HepG2 (cell line): ENCODE measurements around the gene CD58. TPM values are rescaled to one million over a fixed set of nuclear protein-coding genes. Genes with fewer than 3 reads are reported as not detected.

ENCODE experiments used
- ATAC-seq: fragments of 200-7000 bp; cut with Tn5 transposase; 3 replicates; pipeline ENCODE4 v1.9.1; 2020; ENCODE audit warnings: mild to moderate bottlenecking, moderate library complexity
- BruUV-seq: library from RNA; stranded (reverse); fragments of 400-500 nt; replicated peaks from 2 replicates; lab custom pipeline; 2021; lab: Mats Ljungman, UMichigan
- CTCF ChIA-PET: fragments of 300-600 bp; formaldehyde crosslinking; extraction: SDS; loops from one replicate; lab custom pipeline; 2021; ENCODE audit warnings: low total read pairs, inconsistent platforms, low intra/inter-chr PET ratio; lab: Yijun Ruan, JAX
- POLR2A ChIA-PET: fragments of 350-600 bp; sonication (Branson Sonifier 250); formaldehyde crosslinking; loops from one replicate; lab custom pipeline; 2020; ENCODE audit warnings: antibody characterized with exemption, inconsistent platforms; lab: Yijun Ruan, JAX
- DNase-seq: peaks from one replicate; pipeline ENCODE4 v3.0.0-alpha.2; 2015; ENCODE audit warnings: low spot score
- FAIRE-seq: peaks from 3 replicates; lab custom pipeline; 2011; peaks lifted over from hg19 to GRCh38; lab: Jason Lieb, UNC
- H2AFZ ChIP-seq: one replicate; pipeline ENCODE4 v1.6.1; 2011; ENCODE audit warnings: low read length, inconsistent platforms
- H3K27ac ChIP-seq: fragments of 300-600 bp; 3 replicates; pipeline ENCODE4 v1.8.0; 2011; ENCODE audit warnings: mixed run types, mild to moderate bottlenecking, mixed read lengths, low read length, inconsistent platforms; ENCODE audit not compliant: insufficient read depth; ENCODE audit errors: extremely low read length
- H3K27me3 ChIP-seq, 2 experiments: fragments of 200-600 bp in 1 of 2; 2 replicates in 1 of 2; 3 replicates in 1 of 2; pipeline versions ENCODE4 v1.6.0 to v1.8.0; 2011; ENCODE audit warnings: low read length in 2 of 2, mild to moderate bottlenecking in 2 of 2, moderate library complexity in 2 of 2, inconsistent platforms in 1 of 2; ENCODE audit not compliant: insufficient read depth in 2 of 2, control insufficient read depth in 1 of 2
- H3K36me3 ChIP-seq, 2 experiments: fragments of 200-600 bp in 1 of 2; replicated peaks in 1 of 2; 2 replicates in 1 of 2; 3 replicates in 1 of 2; pipeline versions ENCODE4 v1.5.1 to v1.8.0; 2011; ENCODE audit warnings: low read length in 2 of 2, inconsistent platforms in 1 of 2; ENCODE audit not compliant: insufficient read depth in 2 of 2, control insufficient read depth in 1 of 2
- H3K4me1 ChIP-seq: 2 replicates; pipeline ENCODE4 v1.5.1; 2012; ENCODE audit warnings: low read length, inconsistent platforms; ENCODE audit not compliant: insufficient read depth
- H3K4me2 ChIP-seq: 2 replicates; pipeline ENCODE4 v1.6.0; 2011; ENCODE audit warnings: low read depth, low read length, inconsistent platforms
- H3K4me3 ChIP-seq, 3 experiments: fragments of 200-600 bp in 1 of 3; sonication (generic), shearing (Covaris generic) in 1 of 3; replicated peaks in 1 of 3; 2 replicates each; pipeline ENCODE4 v1.5.1; 2011 to 2016; ENCODE audit warnings: low read length in 3 of 3, inconsistent platforms in 2 of 3, low read depth in 2 of 3, mild to moderate bottlenecking in 2 of 3, control low read depth in 1 of 3, mixed read lengths in 1 of 3; ENCODE audit not compliant: insufficient read depth in 1 of 3
- H3K79me2 ChIP-seq: one replicate; pipeline ENCODE4 v1.6.1; 2011; ENCODE audit warnings: low read length, inconsistent platforms; ENCODE audit not compliant: insufficient read depth
- H3K9ac ChIP-seq: 2 replicates; pipeline ENCODE4 v1.6.0; 2011; ENCODE audit warnings: mild to moderate bottlenecking, low read depth, low read length, inconsistent platforms; ENCODE audit not compliant: insufficient read depth
- H3K9me3 ChIP-seq: 2 replicates; pipeline ENCODE4 v1.5.1; 2012; ENCODE audit warnings: mild to moderate bottlenecking, low read length
- H4K20me1 ChIP-seq: 2 replicates; pipeline ENCODE4 v1.6.0; 2011; ENCODE audit warnings: inconsistent platforms, mild to moderate bottlenecking, low read length, moderate library complexity; ENCODE audit not compliant: insufficient read depth
- GABPB1 ChIP-seq: IDR thresholded peaks from 2 replicates; pipeline ENCODE4 v1.6.1; 2016; ENCODE audit warnings: mild to moderate bottlenecking, missing genetic modification reagents, moderate library complexity, missing compliant biosample characterization
- NFKB2 ChIP-seq: sonication (generic); formaldehyde crosslinking; IDR thresholded peaks from 2 replicates; pipeline ENCODE4 v1.4.0; 2020; ENCODE audit warnings: missing genetic modification reagents, borderline replicate concordance
- SIN3B ChIP-seq: fragments of 150-350 bp; IDR thresholded peaks from 2 replicates; pipeline ENCODE4 v1.6.1; 2014; ENCODE audit warnings: low read length
- STAT5B ChIP-seq: sonication (generic); formaldehyde crosslinking; IDR thresholded peaks from 2 replicates; pipeline ENCODE4 v1.4.0; 2020; ENCODE audit warnings: missing genetic modification reagents
- ZFYVE20 ChIP-seq: sonication (generic); formaldehyde crosslinking; IDR thresholded peaks from 2 replicates; pipeline ENCODE4 v1.8.0; 2023; ENCODE audit warnings: low read depth, mild to moderate bottlenecking, moderate library complexity, missing genetic modification reagents, borderline replicate concordance
- ZIK1 ChIP-seq: sonication (generic); formaldehyde crosslinking; IDR thresholded peaks from 2 replicates; pipeline ENCODE4 v1.5.0; 2020; ENCODE audit warnings: mild to moderate bottlenecking, low read depth, missing genetic modification reagents, borderline replicate concordance
- ZNF7 ChIP-seq: IDR thresholded peaks from 2 replicates; pipeline ENCODE4 v1.6.1; 2016; ENCODE audit warnings: missing biosample characterization, missing genetic modification reagents
- WGBS: methylation state at CpG from one replicate; pipeline ENCODE4 v1.1.6; 2017; ENCODE audit warnings: low lambda C conversion rate; 5-methylcytosine and 5-hydroxymethylcytosine counted together
- in situ Hi-C: cut with HindIII; loops from 2 replicates; pipeline ENCODE4 v1.10.0; 2017; ENCODE audit warnings: low pct_unique_long_range_greater_than_20kb; ENCODE audit not compliant: extremely low pct_ligation_motif_present
- intact Hi-C: fragments of 100-400 bp; cut with micrococcal nuclease; formaldehyde crosslinking; loops from one replicate; pipeline ENCODE4 v1.10.0; 2022; ENCODE audit not compliant: unreplicated experiment
- polyA plus RNA-seq, 8 experiments: library from polyadenylated mRNA; depleted of rRNA in 3 of 8; stranded (reverse) in 7 of 8; unstranded in 1 of 8; fragments of >200 nt; fragmentation: Illumina TruSeq in 4 of 8; extraction: Trizol in 4 of 8; gene quantifications; 2 replicates each; pipeline versions ENCODE4 v1.2.1 to v1.2.3, GENCODE V29; 2011 to 2016; ENCODE audit warnings: low read depth in 4 of 8, missing spikeins in 1 of 8, mixed read lengths in 1 of 8; ENCODE audit not compliant: insufficient read depth in 1 of 8
- total RNA-seq, 5 experiments: library from RNA; depleted of rRNA; stranded (reverse); fragments of >200 nt; fragmentation: Illumina TruSeq; extraction: Trizol; gene quantifications; 2 replicates each; pipeline ENCODE4 v1.2.3, GENCODE V29; 2016; ENCODE audit warnings: low read depth in 1 of 5
- TF ChIP-seq, protein P1 (sequence below): sonication (generic); formaldehyde crosslinking; IDR thresholded peaks from 2 replicates; pipeline ENCODE4 v1.8.0; 2022; ENCODE audit warnings: mild to moderate bottlenecking, missing genetic modification reagents; ENCODE audit not compliant: insufficient replicate concordance
- TF ChIP-seq, protein P2 (sequence below): sonication (generic); formaldehyde crosslinking; IDR thresholded peaks from 2 replicates; pipeline ENCODE4 v1.9.0; 2022; ENCODE audit warnings: missing genetic modification reagents, mild to moderate bottlenecking, borderline replicate concordance

The CD58 gene
- total and polyA plus RNA-seq, 2 of the 13 experiments (the other 11 are each of a cell fraction or from before 2014, with no cell fraction given) = 9.4 to 13.5 TPM

DNA sequence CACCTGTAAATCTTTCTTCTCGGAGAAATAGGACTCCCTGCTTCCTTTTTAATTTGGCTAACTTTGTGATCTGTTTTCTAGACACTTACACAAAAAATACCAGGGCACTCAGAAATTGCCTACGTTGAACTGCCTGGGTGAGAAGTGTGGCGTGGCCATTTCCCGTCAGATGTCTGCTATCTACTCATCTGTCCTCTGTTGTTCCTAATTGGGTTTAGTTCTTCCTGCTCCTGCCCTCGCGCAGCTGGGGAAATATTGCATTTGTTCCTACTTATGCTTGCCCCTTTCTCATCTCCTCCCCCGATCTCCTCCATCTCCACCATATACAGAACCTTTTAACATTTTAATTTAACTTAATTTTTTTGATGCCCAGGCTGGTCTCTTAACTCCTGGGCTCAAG, 55.1 kb downstream of the CD58 start:
- POLR2A ChIA-PET = no interaction called here
- peaks cover 9% of the 10 kb centered on the region for H3K4me1 ChIP-seq
- no peak overlapping the region for H3K9ac ChIP-seq
- H4K20me1 ChIP-seq = 0 out of 2 replicates have a peak, but pooled peaks cover 11% of the 10 kb centered on the region
- in situ Hi-C loops (no loop called here), intact Hi-C loops (no loop called here)
- peaks cover 7 to 26% of the 10 kb centered on the region in 2 experiments for H3K36me3 ChIP-seq
- no peaks in the 10 kb centered on the region for H3K27me3 ChIP-seq
- H3K27ac ChIP-seq = no peak overlapping the region
- ATAC-seq (no peak), FAIRE-seq (no peak), DNase-seq (no peak)
- no peak overlapping the region for H3K4me2 ChIP-seq
- BruUV-seq = no TSS peak
- H2AFZ ChIP-seq = no peak overlapping the region
- 97% methylated on average over 7 of the region's 7 CpGs for WGBS
- no peaks in the 10 kb centered on the region for H3K9me3 ChIP-seq
- no peak for TF ChIP-seq STAT5B (CRISPR knock-in tag)
- TF ChIP-seq, protein P1, sequence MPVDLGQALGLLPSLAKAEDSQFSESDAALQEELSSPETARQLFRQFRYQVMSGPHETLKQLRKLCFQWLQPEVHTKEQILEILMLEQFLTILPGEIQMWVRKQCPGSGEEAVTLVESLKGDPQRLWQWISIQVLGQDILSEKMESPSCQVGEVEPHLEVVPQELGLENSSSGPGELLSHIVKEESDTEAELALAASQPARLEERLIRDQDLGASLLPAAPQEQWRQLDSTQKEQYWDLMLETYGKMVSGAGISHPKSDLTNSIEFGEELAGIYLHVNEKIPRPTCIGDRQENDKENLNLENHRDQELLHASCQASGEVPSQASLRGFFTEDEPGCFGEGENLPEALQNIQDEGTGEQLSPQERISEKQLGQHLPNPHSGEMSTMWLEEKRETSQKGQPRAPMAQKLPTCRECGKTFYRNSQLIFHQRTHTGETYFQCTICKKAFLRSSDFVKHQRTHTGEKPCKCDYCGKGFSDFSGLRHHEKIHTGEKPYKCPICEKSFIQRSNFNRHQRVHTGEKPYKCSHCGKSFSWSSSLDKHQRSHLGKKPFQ = no peak
- TF ChIP-seq, protein P2, sequence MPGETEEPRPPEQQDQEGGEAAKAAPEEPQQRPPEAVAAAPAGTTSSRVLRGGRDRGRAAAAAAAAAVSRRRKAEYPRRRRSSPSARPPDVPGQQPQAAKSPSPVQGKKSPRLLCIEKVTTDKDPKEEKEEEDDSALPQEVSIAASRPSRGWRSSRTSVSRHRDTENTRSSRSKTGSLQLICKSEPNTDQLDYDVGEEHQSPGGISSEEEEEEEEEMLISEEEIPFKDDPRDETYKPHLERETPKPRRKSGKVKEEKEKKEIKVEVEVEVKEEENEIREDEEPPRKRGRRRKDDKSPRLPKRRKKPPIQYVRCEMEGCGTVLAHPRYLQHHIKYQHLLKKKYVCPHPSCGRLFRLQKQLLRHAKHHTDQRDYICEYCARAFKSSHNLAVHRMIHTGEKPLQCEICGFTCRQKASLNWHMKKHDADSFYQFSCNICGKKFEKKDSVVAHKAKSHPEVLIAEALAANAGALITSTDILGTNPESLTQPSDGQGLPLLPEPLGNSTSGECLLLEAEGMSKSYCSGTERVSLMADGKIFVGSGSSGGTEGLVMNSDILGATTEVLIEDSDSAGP (CRISPR knock-in tag) = no peak
- no peak for TF ChIP-seq ZNF7 (CRISPR knock-in tag)
- TF ChIP-seq ZFYVE20 (CRISPR knock-in tag) = no peak
- TF ChIP-seq GABPB1 (CRISPR knock-in tag) = no peak
- TF ChIP-seq SIN3B = no peak
- no peak for TF ChIP-seq ZIK1 (CRISPR knock-in tag)
- TF ChIP-seq NFKB2 (CRISPR knock-in tag) = no peak
- no peak overlapping the region for H3K4me3 ChIP-seq
- CTCF ChIA-PET = no interaction called here
- peaks cover 9% of the 10 kb centered on the region for H3K79me2 ChIP-seq
